H9 (cell line): ENCODE results near the gene STYXL1. TPM values are rescaled to one million over a fixed set of nuclear protein-coding genes. Genes with fewer than 3 reads are reported as not detected.

Source experiments
- DNase-seq: peaks from one replicate; pipeline ENCODE4 v3.0.0-alpha.2; 2017
- H2AFZ ChIP-seq: one replicate; pipeline ENCODE4 v1.6.1; 2013; ENCODE audit warnings: mild to moderate bottlenecking, low read length, control low read depth, moderate library complexity
- H2AK5ac ChIP-seq: 2 replicates; pipeline ENCODE4 v1.6.1; 2013; ENCODE audit warnings: low read length, control low read depth, mixed read lengths; ENCODE audit not compliant: insufficient read length
- H2BK120ac ChIP-seq: one replicate; pipeline ENCODE4 v1.6.1; 2013; ENCODE audit warnings: low read depth, mild to moderate bottlenecking, low read length, control low read depth, inconsistent platforms; ENCODE audit not compliant: poor library complexity, severe bottlenecking
- H2BK12ac ChIP-seq: 2 replicates; pipeline ENCODE4 v1.6.1; 2013; ENCODE audit warnings: low read length, control low read depth, mixed read lengths, low read depth; ENCODE audit not compliant: insufficient read length
- H2BK15ac ChIP-seq: 2 replicates; pipeline ENCODE4 v1.6.1; 2013; ENCODE audit warnings: low read depth, low read length, control low read depth
- H2BK20ac ChIP-seq: one replicate; pipeline ENCODE4 v1.6.1; 2013; ENCODE audit warnings: low read depth, mild to moderate bottlenecking, low read length, control low read depth, inconsistent platforms; ENCODE audit not compliant: poor library complexity, severe bottlenecking
- H2BK5ac ChIP-seq: 2 replicates; pipeline ENCODE4 v1.6.1; 2013; ENCODE audit warnings: low read length, control low read depth, mixed read lengths; ENCODE audit not compliant: insufficient read length
- H3K14ac ChIP-seq: 2 replicates; pipeline ENCODE4 v1.6.1; 2013; ENCODE audit warnings: low read length, control low read depth; ENCODE audit not compliant: insufficient read depth
- H3K18ac ChIP-seq: 2 replicates; pipeline ENCODE4 v1.6.1; 2013; ENCODE audit warnings: low read depth, mild to moderate bottlenecking, mixed read lengths, low read length, control low read depth; ENCODE audit not compliant: insufficient read length
- H3K23ac ChIP-seq: 2 replicates; pipeline ENCODE4 v1.6.1; 2013; ENCODE audit warnings: low read length, control low read depth, mixed read lengths, low read depth; ENCODE audit not compliant: insufficient read length
- H3K23me2 ChIP-seq: 2 replicates; pipeline ENCODE4 v1.6.1; 2013; ENCODE audit warnings: low read depth, mild to moderate bottlenecking, mixed read lengths, low read length, control low read depth; ENCODE audit not compliant: insufficient read length, poor library complexity, severe bottlenecking
- H3K27ac ChIP-seq: 2 replicates; pipeline ENCODE4 v1.5.1; 2013; ENCODE audit warnings: low read length, control low read depth, mixed read lengths, low read depth; ENCODE audit not compliant: insufficient read length
- H3K27me3 ChIP-seq: 2 replicates; pipeline ENCODE4 v1.6.1; 2013; ENCODE audit warnings: low read length, control low read depth, inconsistent platforms; ENCODE audit not compliant: insufficient read depth
- H3K4ac ChIP-seq: 2 replicates; pipeline ENCODE4 v1.6.1; 2013; ENCODE audit warnings: low read depth, mild to moderate bottlenecking, control low read depth, inconsistent platforms, low read length, moderate library complexity
- H3K4me1 ChIP-seq: 2 replicates; pipeline ENCODE4 v1.6.1; 2013; ENCODE audit warnings: low read length, control low read depth, inconsistent platforms; ENCODE audit not compliant: insufficient read depth
- H3K4me2 ChIP-seq: 2 replicates; pipeline ENCODE4 v1.6.1; 2013; ENCODE audit warnings: low read length, control low read depth, mixed read lengths; ENCODE audit not compliant: insufficient read length, insufficient read depth
- H3K56ac ChIP-seq: 2 replicates; pipeline ENCODE4 v1.6.1; 2013; ENCODE audit warnings: low read depth, mild to moderate bottlenecking, mixed read lengths, low read length, control low read depth; ENCODE audit not compliant: insufficient read length
- H3K79me1 ChIP-seq: 2 replicates; pipeline ENCODE4 v1.6.1; 2013; ENCODE audit warnings: low read depth, mild to moderate bottlenecking, moderate library complexity, low read length, control low read depth, inconsistent platforms; ENCODE audit not compliant: insufficient read depth, poor library complexity, severe bottlenecking
- H3K79me2 ChIP-seq: 2 replicates; pipeline ENCODE4 v1.6.1; 2013; ENCODE audit warnings: low read length, control low read depth, inconsistent platforms; ENCODE audit not compliant: insufficient read depth
- H3K9ac ChIP-seq: 2 replicates; pipeline ENCODE4 v1.6.1; 2013; ENCODE audit warnings: low read length, control low read depth, mixed read lengths; ENCODE audit not compliant: insufficient read length; ENCODE audit errors: extremely low read depth
- H3K9me3 ChIP-seq: one replicate; pipeline ENCODE4 v1.6.1; 2013; ENCODE audit warnings: low read depth, low read length, inconsistent platforms; ENCODE audit not compliant: control insufficient read depth
- H3T11ph ChIP-seq: one replicate; pipeline ENCODE4 v1.6.1; 2013; ENCODE audit warnings: mild to moderate bottlenecking, low read length, control low read depth, inconsistent platforms
- H4K20me1 ChIP-seq: one replicate; pipeline ENCODE4 v1.6.1; 2013; ENCODE audit not compliant: control insufficient read depth, insufficient read length, insufficient read depth
- H4K5ac ChIP-seq: 2 replicates; pipeline ENCODE4 v1.6.1; 2013; ENCODE audit warnings: low read depth, mild to moderate bottlenecking, mixed read lengths, low read length, control low read depth; ENCODE audit not compliant: insufficient read length
- H4K8ac ChIP-seq: replicated peaks from 2 replicates; pipeline ENCODE4 v1.6.1; 2013; ENCODE audit warnings: low read length, control low read depth, mixed read lengths, low read depth; ENCODE audit not compliant: insufficient read length
- H4K91ac ChIP-seq: 2 replicates; pipeline ENCODE4 v1.6.1; 2013; ENCODE audit warnings: low read depth, mild to moderate bottlenecking, moderate library complexity, mixed read lengths, low read length, control low read depth; ENCODE audit not compliant: insufficient read length
- H3K27ac Mint-ChIP-seq, 3 experiments: 2 replicates in 2 of 3; 3 replicates in 1 of 3; pipeline ENCODE4 v1.8.0; 2020 to 2021; ENCODE audit warnings: mixed read lengths in 3 of 3, mild to moderate bottlenecking in 1 of 3, moderate library complexity in 1 of 3
- H3K27me3 Mint-ChIP-seq: 2 replicates; pipeline ENCODE4 v1.8.0; 2021; ENCODE audit warnings: low read depth, mild to moderate bottlenecking, moderate library complexity, mixed read lengths
- H3K36me3 Mint-ChIP-seq, 3 experiments: 2 replicates in 2 of 3; 3 replicates in 1 of 3; pipeline ENCODE4 v1.8.0; 2020 to 2021; ENCODE audit warnings: low read depth in 3 of 3, mixed read lengths in 3 of 3; ENCODE audit not compliant: insufficient read depth in 1 of 3
- H3K4me1 Mint-ChIP-seq, 2 experiments: 2 replicates each; pipeline ENCODE4 v1.8.0; 2020; ENCODE audit warnings: mixed read lengths in 2 of 2
- H3K4me3 Mint-ChIP-seq, 2 experiments: 2 replicates in 1 of 2; 3 replicates in 1 of 2; pipeline ENCODE4 v1.8.0; 2020 to 2021; ENCODE audit warnings: mild to moderate bottlenecking in 2 of 2, mixed read lengths in 2 of 2, moderate library complexity in 1 of 2
- H3K9me3 Mint-ChIP-seq, 2 experiments: 2 replicates in 1 of 2; 3 replicates in 1 of 2; pipeline ENCODE4 v1.8.0; 2020; ENCODE audit warnings: mild to moderate bottlenecking in 2 of 2, mixed read lengths in 2 of 2, moderate library complexity in 1 of 2
- CTCF ChIP-seq: fragments of 200-600 bp; sonication (generic); conservative IDR thresholded peaks from 3 replicates; pipeline ENCODE4 v1.8.0; 2021; ENCODE audit warnings: antibody characterized with exemption, mild to moderate bottlenecking
- WGBS: extraction: QIAGEN DNeasy Blood & Tissue Kit; methylation state at CpG from one replicate; pipeline ENCODE4 v1.1.7; 2013; ENCODE audit warnings: missing lambda C conversion rate, low lambda C conversion rate, mixed read lengths; ENCODE audit not compliant: insufficient read length; ENCODE audit errors: extremely low coverage; 5-methylcytosine and 5-hydroxymethylcytosine counted together
- total RNA-seq: library from RNA; stranded (reverse); gene quantifications from 2 replicates; pipeline ENCODE4 v1.2.1, GENCODE V29; 2021

The STYXL1 gene
- total RNA-seq, 1 experiment from 2014 or later = 38.7 TPM

GRCh38 chr7:75988568-75989499 lies 59.0 kb downstream of the STYXL1 start:
- no CpG with 5 or more reads among the region's 31 CpGs for WGBS

More at GRCh38 chr7:75988568-75989499, 59.0 kb downstream of the STYXL1 start:
- no peak overlapping the region for H2BK15ac ChIP-seq
- no peak for DNase-seq
- H2AFZ ChIP-seq = no peak overlapping the region
- H3K4me1 ChIP-seq = peaks cover 8% of the 10 kb centered on the region; the same call in 1 of the 2 replicates
- no peaks in the 10 kb centered on the region for H3K9me3 ChIP-seq
- no peak overlapping the region for H3T11ph ChIP-seq
- H3K27ac Mint-ChIP-seq = peak overlapping the region in 2 of 3 experiments; percentile 25 to 75; a peak in 1 of 7 replicates
- H3K27me3 Mint-ChIP-seq = no peaks in the 10 kb centered on the region; the same call in 1 of the 2 replicates
- no peak overlapping the region for H4K8ac ChIP-seq
- H3K9me3 Mint-ChIP-seq = no peaks in the 10 kb centered on the region; a peak in 1 of 5 replicates
- H3K36me3 Mint-ChIP-seq = peaks cover 10 to 24% (median 19%) of the 10 kb centered on the region in 3 experiments
- no peak overlapping the region for H3K9ac ChIP-seq
- peak overlapping the region; percentile 11 for H3K18ac ChIP-seq
- H3K27ac ChIP-seq = no peak overlapping the region
- H3K79me1 ChIP-seq = no peaks in the 10 kb centered on the region
- TF ChIP-seq CTCF = no peak
- H3K79me2 ChIP-seq = no peaks in the 10 kb centered on the region
- peaks cover 2% of the 10 kb centered on the region for H4K20me1 ChIP-seq
- H3K23me2 ChIP-seq = peaks cover 6% of the 10 kb centered on the region
- no peak overlapping the region for H2AK5ac ChIP-seq
- H3K56ac ChIP-seq = no peak overlapping the region
- H3K23ac ChIP-seq = no peak overlapping the region
- H3K4ac ChIP-seq = no peak overlapping the region
- H3K27me3 ChIP-seq = no peaks in the 10 kb centered on the region
- no peak overlapping the region for H4K91ac ChIP-seq
- H2BK20ac ChIP-seq = no peak overlapping the region
- peak overlapping the region; percentile 8; the same call in 1 of the 2 replicates for H3K14ac ChIP-seq
- H2BK5ac ChIP-seq = no peak overlapping the region
- H2BK120ac ChIP-seq = no peak overlapping the region
- peak overlapping the region in 1 of 2 experiments; percentile 16; a peak in 1 of 5 replicates for H3K4me3 Mint-ChIP-seq
- H3K4me1 Mint-ChIP-seq = peaks cover 22 to 44% of the 10 kb centered on the region in 2 experiments
- no peak overlapping the region for H2BK12ac ChIP-seq
- no peak overlapping the region for H3K4me2 ChIP-seq
- no peak overlapping the region for H4K5ac ChIP-seq
